Adrenal gland (tissue), 12 donors: ENCODE data around the gene UTP20. TPM values are rescaled to one million over a fixed set of nuclear protein-coding genes. Genes with fewer than 3 reads are reported as not detected.

ENCODE experiments used
- DNase-seq, 7 donors: peaks; one replicate each; pipeline ENCODE4 v3.0.0-alpha.2; 2019 to 2020
- H3K27ac ChIP-seq, 5 donors: fragments of 200-600 bp; sonication (generic) in 4 of 5; 1 replicate in 3 of 5; 2 replicates in 2 of 5; pipeline versions ENCODE4 v1.5.1 to v1.8.0; 2016 to 2020; ENCODE audit warnings: mild to moderate bottlenecking in 1 of 5
- H3K27me3 ChIP-seq: fragments of 200-600 bp; 2 replicates; pipeline ENCODE4 v1.8.0; 2021
- H3K36me3 ChIP-seq, 2 donors: fragments of 200-600 bp; replicated peaks in 1 of 2; 1 replicate in 1 of 2; 2 replicates in 1 of 2; pipeline versions ENCODE4 v1.5.1 to v1.8.0; 2018 to 2022
- H3K4me1 ChIP-seq, 2 donors: fragments of 200-600 bp; replicated peaks in 1 of 2; 1 replicate in 1 of 2; 2 replicates in 1 of 2; pipeline versions ENCODE4 v1.5.1 to v1.8.0; 2018 to 2021
- H3K4me3 ChIP-seq, 4 donors: fragments of 200-600 bp; sonication (generic) in 3 of 4; one replicate each; pipeline ENCODE4 v1.5.1; 2016 to 2018
- H3K9me3 ChIP-seq, 3 donors: fragments of 200-600 bp; sonication (generic) in 1 of 3; replicated peaks in 1 of 3; 1 replicate in 2 of 3; 2 replicates in 1 of 3; pipeline versions ENCODE4 v1.5.1 to v1.8.0; 2016 to 2021
- CTCF ChIP-seq, 6 experiments: fragments of 450-650 bp in 4 of 6; fragments of 200-600 bp in 2 of 6; sonication (generic) in 1 of 6; IDR thresholded peaks; 1 replicate in 5 of 6; 2 replicates in 1 of 6; pipeline versions ENCODE4 v1.5.1 to v1.8.0; 2016 to 2021; ENCODE audit warnings: antibody characterized with exemption in 6 of 6, mild to moderate bottlenecking in 2 of 6, moderate library complexity in 1 of 6
- POLR2A ChIP-seq, 2 donors: fragments of 450-650 bp; IDR thresholded peaks; one replicate each; pipeline ENCODE4 v1.6.1; 2017; ENCODE audit warnings: antibody characterized with exemption in 2 of 2, mild to moderate bottlenecking in 2 of 2, moderate library complexity in 1 of 2
- intact Hi-C, 2 donors: fragments of 100-400 bp; cut with DNase I; formaldehyde crosslinking; loops; one replicate each; pipeline versions ENCODE4 v1.14.1 to v1.15.0; 2022 to 2023
- polyA plus RNA-seq, 3 donors: library from polyadenylated mRNA; stranded (reverse); fragments of 200-250 nt in 2 of 3; fragments of 350-450 nt in 1 of 3; fragmentation: Illumina TruSeq in 1 of 3; extraction: RNeasy Lipid Tissue Mini Kit (QIAGEN cat#74804) in 1 of 3; gene quantifications; one replicate each; pipeline ENCODE4 v1.2.3, GENCODE V29; 2013 to 2014
- small RNA-seq, 2 donors: library from RNA; depleted of rRNA; stranded (forward); fragments of <200 nt; gene quantifications; one replicate each; pipeline ENCODE3, GENCODE V24; 2016
- total RNA-seq, 9 donors: library from RNA; depleted of rRNA in 4 of 9; stranded (reverse); fragments of >200 nt in 4 of 9; fragments of 120-200 nt in 1 of 9; fragmentation: NEBNext Ultra II Directional in 1 of 9; extraction: Animal tissue kit (Norgen Biotek cat#: 25700) in 1 of 9; gene quantifications; one replicate each; pipeline versions ENCODE4 v1.1.0 to v1.2.4, GENCODE V29; 2013 to 2023
- donor health status: healthy with polysubstance abuse.
- donor health status: Bipolar disorder and iron deficiency.
- donor health status: DM: yes; HTN: yes; CAD: no.
- donor health status: DM: no; HTN: no; CAD: no.
- donor health status: DM: no; HTN: no; CAD: no.
- donor health status: DM: yes; HTN: yes; CAD: no.

Gene UTP20
- total and polyA plus RNA-seq, 12 donors: 1.9 to 17.5 (median 15.0) TPM

DNA sequence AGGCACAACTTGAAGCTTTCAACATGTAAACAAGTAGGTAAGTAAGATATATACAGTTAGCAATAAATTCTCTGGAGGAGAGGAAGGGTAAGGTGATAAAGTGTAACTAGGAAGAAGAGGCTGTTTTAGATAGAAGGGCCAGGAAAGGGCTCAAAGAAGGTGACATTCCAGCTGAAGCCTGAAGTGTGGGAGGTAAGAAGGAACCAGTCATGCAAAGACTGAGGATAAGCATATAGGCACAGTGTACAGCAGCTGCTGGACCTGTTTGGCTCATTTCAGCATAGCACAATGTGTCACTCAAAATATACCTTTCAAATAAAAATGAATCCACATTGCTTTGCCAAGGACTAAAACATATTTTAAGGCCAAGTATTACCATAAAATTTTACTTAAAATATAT, 156.2 kb downstream of the UTP20 start:
- no peak overlapping the region for H3K4me3 ChIP-seq
- intact Hi-C loops: no loop called here

More for the DNA sequence above, 156.2 kb downstream of the UTP20 start:
- Histone ChIP-seq H3K9me3 (no peaks in the 10 kb centered on the region), H3K27ac (no peak overlapping the region), H3K27me3 (no peaks in the 10 kb centered on the region), H3K4me1 (no peaks in the 10 kb centered on the region), H3K36me3 (no peaks in the 10 kb centered on the region)
- no peak for DNase-seq
- TF ChIP-seq POLR2A (IDR thresholded peaks at IDR 0.05): no peak
- TF ChIP-seq CTCF (IDR thresholded peaks at IDR 0.05): no peak

Small RNA genes within 50 kb of the gene (small RNA-seq; reads per million reads assigned to genes)
- gene RNU6-1068P (0 reads per million in 2 donors), gene RPS27P23 (0 reads per million in 2 donors)

Other genes starting within 250 kb of the UTP20 start
- 1 to 10 TPM in 7 of 9 donors, under 1 TPM in 1, not detected in 1; 0.67 to 8.3 (median 2.4) TPM for gene SLC5A8, start 69.9 kb upstream of the UTP20 start, total RNA-seq
- gene SLC5A8, start 69.9 kb upstream of the UTP20 start, polyA plus RNA-seq: 1 to 10 TPM in 1 of 3 donors, under 1 TPM in 2; 0.55 to 1.5 (median 0.64) TPM
- gene ARL1, start 127.7 kb downstream of the UTP20 start, total RNA-seq: 100 to 1,000 TPM in 5 of 9 donors, 10 to 100 TPM in 4; 63.7 to 189 (median 132) TPM
- gene ARL1, start 127.7 kb downstream of the UTP20 start, polyA plus RNA-seq: 100 to 1,000 TPM in 1 of 3 donors, 10 to 100 TPM in 2; 24.9 to 298 (median 28.8) TPM
- gene SPIC, start 195.2 kb downstream of the UTP20 start, total RNA-seq: 1 to 10 TPM in 1 of 9 donors, under 1 TPM in 1, not detected in 7; 0.44 to 1.5 TPM
- not detected for gene SPIC, start 195.2 kb downstream of the UTP20 start, polyA plus RNA-seq